ENCODE measurements around the gene ZCCHC2. TPM values are rescaled to one million over a fixed set of nuclear protein-coding genes. Genes with fewer than 3 reads are reported as not detected.

ZCCHC2 gene
- total and polyA plus RNA-seq, 2 of the 4 experiments (the other 2 are of a cell fraction): 3.2 to 3.6 TPM

DNA sequence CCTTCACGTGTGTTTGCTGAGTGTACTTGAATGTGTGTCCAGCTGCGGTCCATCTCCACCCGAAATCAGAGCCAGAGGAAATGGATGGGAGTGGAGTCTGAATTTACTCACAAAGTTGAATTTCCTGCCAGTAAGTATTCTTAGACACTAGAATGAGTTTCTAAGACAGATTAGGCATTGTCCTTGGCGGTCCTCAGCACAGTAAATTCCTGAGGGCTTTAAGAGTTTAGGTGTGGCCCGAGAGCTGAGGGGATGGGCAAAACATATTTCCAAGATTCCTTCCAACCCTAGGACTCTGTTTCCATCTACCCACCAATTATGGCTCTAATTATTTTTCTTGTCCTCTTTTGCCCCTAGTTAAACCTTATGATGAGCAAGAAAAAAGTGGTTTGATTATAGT, 102.2 kb downstream of the ZCCHC2 start:
- H3K27ac ChIP-seq (ENCODE audit: insufficient read depth, low read length): no peak overlapping the region
- no peak overlapping the region for H2AK5ac ChIP-seq (ENCODE audit: low read depth, low read length)
- H2BK5ac ChIP-seq (ENCODE audit: low read depth, low read length, poor library complexity, severe bottlenecking): no peak overlapping the region
- dilution Hi-C loops (cut with HindIII; ENCODE audit: low sequenced_read_pairs, unreplicated experiment): no loop called here
- H4K20me1 ChIP-seq (ENCODE audit: insufficient read depth, low read length): no peaks in the 10 kb centered on the region
- H3K9me3 ChIP-seq (ENCODE audit: control insufficient read depth, insufficient read depth, low read length): no peaks in the 10 kb centered on the region
- no peak overlapping the region for H3K23ac ChIP-seq (ENCODE audit: low read depth, low read length)
- DNase-seq: no peak
- H3K79me1 ChIP-seq (ENCODE audit: low read depth in 1 of 2, low read length in 2 of 2): no peaks in the 10 kb centered on the region
- H3K4me2 ChIP-seq (ENCODE audit: low read depth, low read length): no peak overlapping the region
- H3K18ac ChIP-seq (ENCODE audit: low read depth, low read length): no peak overlapping the region
- no peak overlapping the region for H4K8ac ChIP-seq (ENCODE audit: low read depth in 2 of 2, low read length in 2 of 2)
- no peak overlapping the region for H2AFZ ChIP-seq (replicated peaks; ENCODE audit: low read length, poor library complexity)
- H3K9me1 ChIP-seq (ENCODE audit: insufficient read depth, low read length): no peaks in the 10 kb centered on the region
- H3K36me3 ChIP-seq (ENCODE audit: control insufficient read depth, insufficient read depth, low read length): no peaks in the 10 kb centered on the region
- no peak overlapping the region for H2BK120ac ChIP-seq (ENCODE audit: low read depth, low read length)
- BruUV-seq (replicated peaks): no TSS peak
- H4K5ac ChIP-seq (ENCODE audit: low read depth, low read length): no peak overlapping the region
- WGBS, 2 experiments (ENCODE audit: extremely low coverage in 2 of 2, insufficient read length in 1 of 2): 14% methylated on average over 3 of the region's 5 CpGs; no CpG with 5 or more reads in 1 of the 2 experiments
- no peak overlapping the region for H4K91ac ChIP-seq (ENCODE audit: insufficient read depth, low read depth, low read length)
- ChIA-PET CTCF (no interaction called here), POLR2A (ENCODE audit: unreplicated experiment) (no interaction called here)
- no peak overlapping the region for H2BK20ac ChIP-seq (ENCODE audit: low read depth, low read length)
- H2BK15ac ChIP-seq (ENCODE audit: low read depth, low read length): no peak overlapping the region
- no peak overlapping the region for H3K9ac ChIP-seq (ENCODE audit: low read depth, low read length)
- no peak for TF ChIP-seq POLR2A (IDR thresholded peaks at IDR 0.05; ENCODE audit: low read depth, low read length)
- no peak for TF ChIP-seq MAZ (IDR thresholded peaks at IDR 0.05; ENCODE audit: borderline replicate concordance, low read depth, low read length)
- TF ChIP-seq RCOR1 (IDR thresholded peaks at IDR 0.05; ENCODE audit: insufficient replicate concordance, low read length): no peak
- no peak for TF ChIP-seq RAD21 (IDR thresholded peaks at IDR 0.05; ENCODE audit: low read length)
- no peak for TF ChIP-seq CEBPB (IDR thresholded peaks at IDR 0.05; ENCODE audit: low read depth, low read length)
- no peak overlapping the region for H3K4ac ChIP-seq (ENCODE audit: low read depth, low read length)
- H3K4me3 ChIP-seq (ENCODE audit: insufficient read depth, low read depth, low read length): no peak overlapping the region
- in situ Hi-C loops (cut with MboI; ENCODE audit: low sequenced_read_pairs): no loop called here
- no peak for ATAC-seq (ENCODE audit: low read depth)
- no peak overlapping the region for H2AK9ac ChIP-seq (replicated peaks; ENCODE audit: low read depth, low read length, poor library complexity)
- intact Hi-C loops (cut with micrococcal nuclease): no loop called here
- 0 out of 2 replicates have a peak, but pooled peaks cover 2% of the 10 kb centered on the region for H3K27me3 ChIP-seq (ENCODE audit: control insufficient read depth, insufficient read depth, low read length)
- H3K4me1 ChIP-seq (ENCODE audit: control insufficient read depth, insufficient read depth, low read length): no peaks in the 10 kb centered on the region
- no peak overlapping the region for H3K14ac ChIP-seq (replicated peaks; ENCODE audit: low read depth, low read length)
- H3K56ac ChIP-seq (ENCODE audit: extremely low read depth, insufficient read depth, low read length): no peak overlapping the region

Other genes with a start within 250 kb of the ZCCHC2 start
- gene TNFRSF11A, start 197.7 kb upstream of the ZCCHC2 start, total RNA-seq (2012; rRNA removed): under 0.01 TPM in 1 of 2 replicates, not detected in the other
- gene TNFRSF11A, start 197.7 kb upstream of the ZCCHC2 start, polyA plus RNA-seq (2012; rRNA removed): 0.09 TPM in 1 of 2 replicates, not detected in the other
- gene PHLPP1, start 192.5 kb downstream of the ZCCHC2 start, total RNA-seq (2012; rRNA removed): 3.6 TPM in 2 replicates
- gene PHLPP1, start 192.5 kb downstream of the ZCCHC2 start, polyA plus RNA-seq (2012; rRNA removed): 3.3 and 4.2 TPM in 2 replicates

Measured in IMR-90 (cell line).